DMS153 treated with DMSO at 0.1 percent for 48 hours (cell line): ENCODE results near the gene FGGY.
A peak's percentile ranks its signal among the peaks of the same experiment; 100 is the strongest.

Source experiments
- DNase-seq: peaks from one replicate; lab custom pipeline; 2025; ENCODE audit not compliant: unreplicated experiment; lab: John Stamatoyannopoulos, UW

FGGY gene

DNA sequence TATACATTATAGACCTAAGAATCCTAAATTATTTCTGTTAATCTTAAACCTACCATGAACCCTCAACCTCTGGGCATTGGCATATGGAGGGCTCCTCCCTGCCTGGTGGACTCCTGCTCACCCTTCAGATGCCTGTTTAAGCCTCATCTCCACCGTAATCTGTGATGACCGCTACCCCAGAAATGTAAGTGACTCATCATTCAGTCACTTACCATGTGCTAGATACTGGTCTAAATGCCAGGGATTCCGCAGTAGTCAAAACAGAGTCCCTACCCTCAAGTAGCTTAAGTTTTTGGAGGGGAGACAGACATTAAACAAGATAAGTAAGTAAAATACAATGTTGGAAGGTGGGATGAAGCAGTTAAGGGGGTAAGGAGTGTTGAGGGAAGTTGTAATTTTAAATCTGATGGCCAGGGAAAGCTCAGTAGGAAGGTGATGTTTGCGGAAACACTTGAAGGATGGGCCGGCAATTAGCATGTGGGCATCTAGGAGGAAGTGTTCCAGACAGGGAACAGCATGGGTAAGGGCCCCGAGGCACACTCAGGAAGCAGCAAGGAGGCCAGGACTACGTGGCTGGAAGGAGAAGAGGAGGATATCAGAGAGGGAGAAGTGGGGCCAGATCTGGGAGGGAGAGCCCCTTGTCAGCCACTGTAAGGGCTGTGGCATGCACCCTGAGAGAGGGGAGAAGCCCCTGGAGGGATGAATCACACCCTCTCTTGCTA, 376.1 kb downstream of the FGGY start:
- DNase-seq: no peak

GRCh38 chr1:59673573-59674450, 376.9 kb downstream of the FGGY start:
- DNase-seq: no peak

- no peak for DNase-seq
Observed at GRCh38 chr1:59674595-59674994, 377.7 kb downstream of the FGGY start.

DNA sequence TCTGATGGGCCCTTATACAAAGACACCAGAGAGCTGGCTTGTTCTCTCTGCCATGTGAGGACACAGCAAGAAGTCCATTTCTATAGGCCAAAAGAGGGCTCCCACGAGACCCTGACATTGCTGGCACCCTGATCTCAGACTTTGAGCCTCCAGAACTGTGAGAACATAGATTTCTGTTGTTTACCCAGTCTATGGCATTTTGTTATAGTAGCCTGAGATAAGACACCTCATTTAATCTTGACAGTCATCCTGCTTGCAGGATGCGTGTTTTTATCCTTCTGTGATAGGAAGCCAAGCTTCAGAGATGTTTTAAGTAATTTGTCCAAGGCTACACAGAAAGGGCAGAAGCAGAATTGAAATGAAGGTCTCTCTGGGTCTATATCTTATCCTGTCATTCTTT, 379.0 kb downstream of the FGGY start:
- no peak for DNase-seq

DNA sequence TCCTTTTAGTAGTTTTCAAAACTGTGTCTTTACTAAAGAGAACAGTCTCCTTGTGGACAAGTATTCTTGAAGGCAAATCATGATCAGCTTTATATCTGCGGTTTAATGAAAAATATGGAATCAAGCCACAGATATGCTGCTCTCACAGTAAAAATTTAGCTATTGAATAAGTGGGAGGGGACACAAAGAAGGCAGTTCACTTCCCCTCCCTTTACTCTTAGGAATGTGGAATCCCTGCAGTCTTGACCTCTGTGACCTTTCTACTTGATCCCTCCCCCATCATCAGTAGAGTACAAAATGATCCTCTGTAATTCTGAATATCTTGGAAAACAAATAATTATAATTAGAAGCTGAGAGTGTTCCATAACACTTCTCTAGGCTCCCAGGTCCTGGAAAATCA, 381.1 kb downstream of the FGGY start:
- DNase-seq: no peak

GRCh38 chr1:59678493-59679228, 381.8 kb downstream of the FGGY start:
- no peak for DNase-seq

DNA sequence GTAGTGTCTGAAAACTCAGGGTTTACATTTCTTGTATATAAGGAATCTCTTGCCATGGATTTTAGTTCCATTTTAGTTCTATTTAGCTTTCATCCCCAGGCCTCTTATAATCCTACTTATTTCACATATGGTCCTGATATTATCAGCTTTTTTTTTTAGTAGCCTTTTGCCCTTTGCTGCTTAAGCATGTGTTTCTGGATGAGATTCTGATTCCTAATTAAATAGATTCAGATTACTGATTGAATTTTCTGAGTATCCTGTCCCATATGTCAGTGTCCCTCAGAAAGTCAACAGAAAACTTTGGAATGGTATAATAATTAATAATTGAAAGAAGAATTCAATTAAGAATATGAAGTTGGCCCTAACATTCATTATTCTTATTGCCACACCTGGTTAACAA, 383.1 kb downstream of the FGGY start:
- DNase-seq: no peak

DNA sequence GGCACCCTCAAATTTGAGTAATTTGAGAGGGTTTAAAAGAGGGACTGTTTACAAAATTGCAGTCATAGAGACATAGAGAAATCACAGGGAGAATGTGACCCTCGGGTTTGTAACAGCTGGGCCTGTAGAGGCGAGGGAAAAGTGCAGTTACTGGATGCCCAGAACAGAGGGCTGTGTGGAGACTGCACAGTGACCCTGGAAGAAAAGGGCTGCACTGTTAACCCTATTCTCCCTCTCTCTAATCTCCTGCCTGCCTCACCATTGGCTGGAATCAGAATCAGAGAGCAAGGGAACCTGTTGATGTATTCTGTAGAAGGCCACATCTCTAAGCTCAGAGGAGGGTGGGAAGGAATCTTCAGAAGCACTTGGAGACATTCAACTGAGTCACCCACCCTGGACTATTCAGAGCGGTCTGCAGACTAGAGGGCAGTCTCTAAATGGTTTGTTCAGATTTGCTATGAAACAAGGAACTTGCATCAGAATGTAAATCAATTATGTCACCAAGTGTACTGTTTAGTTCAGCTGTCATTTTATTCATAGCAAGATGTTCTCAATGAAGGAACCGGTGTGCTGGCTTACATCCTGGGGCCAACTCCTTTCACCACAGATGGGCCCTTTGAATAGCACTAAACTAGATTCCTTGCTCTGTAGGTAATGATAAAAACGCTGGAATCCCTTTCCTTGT, 385.6 kb downstream of the FGGY start:
- DNase-seq: no peak

DNA sequence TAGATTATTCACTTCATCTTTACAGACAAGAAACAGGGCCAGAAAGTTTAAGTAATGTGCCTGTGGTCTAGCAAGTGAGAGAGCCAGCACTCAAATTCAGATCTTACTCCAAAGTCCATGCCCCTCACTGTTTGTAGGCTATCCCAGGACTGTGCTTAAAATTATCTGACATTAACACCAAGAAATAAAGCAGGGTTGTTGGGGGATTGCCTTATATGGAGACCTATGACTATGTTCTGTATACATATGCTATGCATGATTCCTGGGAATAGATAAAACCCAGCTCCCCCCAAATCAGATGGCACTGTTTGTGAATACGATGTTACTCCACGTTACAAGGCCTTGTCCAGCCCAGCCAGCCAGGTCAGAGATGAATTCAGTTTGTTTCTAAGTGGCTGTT, 386.3 kb downstream of the FGGY start:
- no peak for DNase-seq

DNA sequence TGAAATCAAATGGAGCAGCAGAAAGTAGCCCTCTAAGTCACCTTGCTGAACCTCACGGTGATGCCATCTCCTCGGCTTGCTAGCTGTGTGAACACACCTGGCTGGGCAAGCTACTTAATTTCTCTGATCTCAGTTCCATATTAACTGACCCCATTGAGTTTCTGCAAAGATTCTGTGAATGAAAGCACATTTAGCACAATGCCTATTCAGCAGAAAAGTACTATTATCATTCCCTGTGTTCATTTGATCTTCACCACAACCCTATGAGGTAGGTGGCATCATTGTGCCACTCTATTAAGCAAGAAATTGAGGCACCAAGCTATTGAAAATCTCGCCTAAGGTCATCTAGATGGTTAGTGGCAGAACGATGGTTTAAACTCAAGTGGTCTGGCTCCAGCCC, 387.8 kb downstream of the FGGY start:
- no peak for DNase-seq

DNA sequence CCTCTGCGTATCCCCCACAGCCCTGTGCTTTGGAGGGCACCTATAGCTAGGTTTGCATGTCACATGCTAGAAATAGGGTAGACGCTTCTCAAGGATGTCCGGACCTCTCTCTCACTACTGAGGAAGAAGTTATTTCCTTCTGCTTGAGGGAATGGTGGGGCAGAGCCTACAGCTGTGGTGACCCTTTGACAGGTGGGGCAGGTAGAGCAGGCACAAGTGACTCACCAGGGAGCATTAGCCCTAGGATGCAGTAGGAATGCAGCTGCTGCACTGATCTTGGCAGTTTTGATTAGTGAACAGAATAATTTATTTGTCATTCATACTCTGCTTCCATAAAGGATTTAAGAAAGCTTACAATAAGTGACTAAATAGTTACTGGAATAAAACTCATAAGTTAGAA, 388.2 kb downstream of the FGGY start:
- DNase-seq: no peak

GRCh38 chr1:59685666-59686065, 388.8 kb downstream of the FGGY start:
- DNase-seq: no peak

GRCh38 chr1:59686170-59686569, 389.3 kb downstream of the FGGY start:
- peak; percentile 63 for DNase-seq

DNA sequence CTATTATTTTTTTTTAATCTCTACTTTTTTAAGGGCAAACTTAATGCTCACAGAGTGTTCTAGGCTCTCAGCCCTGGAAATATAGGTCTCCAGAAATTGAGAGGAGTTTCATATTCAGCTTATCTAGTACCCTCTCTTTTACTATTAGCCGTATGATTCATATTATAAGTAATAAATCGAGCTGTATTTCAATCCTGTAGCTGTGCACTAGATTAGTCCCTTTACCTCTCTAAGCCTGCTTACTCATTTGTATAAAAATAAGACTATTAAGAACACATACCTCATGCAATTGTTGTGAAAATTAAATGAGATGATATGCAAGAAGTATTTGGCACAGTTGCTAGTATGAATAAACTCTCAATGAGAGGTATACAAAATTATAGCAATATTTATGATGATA, 389.7 kb downstream of the FGGY start:
- DNase-seq: peak; percentile 21

- no peak for DNase-seq
Observed at GRCh38 chr1:59687081-59687480, 390.2 kb downstream of the FGGY start.

- no peak for DNase-seq
Observed at GRCh38 chr1:59688976-59689375, 392.1 kb downstream of the FGGY start.

DNA sequence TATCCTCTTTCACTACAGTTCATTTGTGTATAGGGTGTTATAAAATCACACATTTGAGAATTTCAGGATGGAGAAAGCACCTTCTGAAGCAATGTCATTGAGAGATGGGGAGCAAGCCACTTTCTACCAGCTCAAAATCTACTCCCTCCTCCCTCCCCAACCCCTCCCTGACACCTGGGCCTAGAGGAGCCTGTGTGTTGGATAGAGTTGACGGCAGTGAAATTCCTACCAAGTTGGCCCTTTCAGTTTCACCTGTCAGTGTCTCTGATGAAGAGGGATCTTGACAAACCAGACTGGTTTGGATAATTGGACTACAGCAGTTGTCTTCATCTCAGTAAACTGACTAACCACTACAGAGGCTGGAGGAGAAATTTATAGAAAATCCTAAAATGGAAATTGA, 392.8 kb downstream of the FGGY start:
- DNase-seq: no peak

- no peak for DNase-seq
Observed at GRCh38 chr1:59690171-59690930, 393.5 kb downstream of the FGGY start.

- DNase-seq: no peak
Observed at GRCh38 chr1:59691261-59691660, 394.4 kb downstream of the FGGY start.

DNA sequence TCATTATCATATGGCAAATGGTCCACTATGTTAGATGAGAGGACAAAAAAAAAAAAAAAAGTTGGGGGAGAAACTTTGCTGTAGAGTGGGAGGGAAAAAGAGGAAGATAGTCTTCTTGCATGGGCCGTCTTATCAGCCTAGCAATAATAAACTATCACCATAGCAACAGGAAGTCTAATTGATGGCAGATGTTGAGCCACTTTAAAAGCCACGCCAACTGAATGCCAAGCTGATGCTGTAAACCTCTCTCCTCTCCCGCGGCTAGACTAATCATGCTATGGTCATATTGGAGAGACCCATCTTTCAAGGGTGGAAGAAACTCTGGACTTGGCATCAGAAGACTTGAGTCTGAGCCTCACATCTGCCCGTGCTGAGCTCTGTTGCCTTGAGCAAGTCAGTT, 395.7 kb downstream of the FGGY start:
- no peak for DNase-seq
